Endothelial cell of umbilical vein (primary cell): Measurements from ENCODE around the gene MTFMT. TPM values are rescaled to one million over a fixed set of nuclear protein-coding genes. Genes with fewer than 3 reads are reported as not detected.

Experiments
- Bru-seq: library from RNA; stranded (reverse); fragments of 400-500 nt; gene quantifications from one replicate; lab custom pipeline; 2021; lab: Mats Ljungman, UMichigan
- BruChase-seq, 2 experiments: library from RNA; stranded (reverse); fragments of 400-500 nt; gene quantifications; one replicate each; lab custom pipeline; 2021; lab: Mats Ljungman, UMichigan
- BruUV-seq: library from RNA; stranded (reverse); fragments of 400-500 nt; replicated peaks from 2 replicates; lab custom pipeline; 2021; lab: Mats Ljungman, UMichigan
- CTCF ChIA-PET: fragments of 300-600, 350-600 bp; sonication (Branson Sonifier 250); formaldehyde crosslinking; loops from one replicate; lab custom pipeline; 2021; ENCODE audit warnings: antibody characterized with exemption, inconsistent platforms; lab: Charles Lee
- POLR2A ChIA-PET: fragments of 300-600, 350-600 bp; sonication (Branson Sonifier 250); formaldehyde crosslinking; loops from one replicate; lab custom pipeline; 2021; ENCODE audit warnings: antibody characterized with exemption, inconsistent platforms; lab: Charles Lee
- DNase-seq: peaks from one replicate; pipeline ENCODE4 v3.0.0-alpha.2; 2011; ENCODE audit warnings: low read depth, low spot score
- FAIRE-seq: peaks from 2 replicates; lab custom pipeline; 2011; peaks lifted over from hg19 to GRCh38; lab: Jason Lieb, UNC
- H2AFZ ChIP-seq: 2 replicates; pipeline ENCODE4 v1.6.0; 2012; ENCODE audit warnings: low read depth, low read length, control low read depth, inconsistent platforms
- H3K27ac ChIP-seq: 2 replicates; pipeline ENCODE4 v1.5.1; 2011; ENCODE audit warnings: low read depth, mild to moderate bottlenecking, control low read depth, low read length, moderate library complexity; ENCODE audit not compliant: insufficient read depth
- H3K27me3 ChIP-seq, 2 experiments: 2 replicates each; pipeline versions ENCODE4 v1.6.0 to v1.6.1; 2011; ENCODE audit warnings: low read length in 2 of 2, mixed read lengths in 1 of 2; ENCODE audit not compliant: control insufficient read depth in 2 of 2, insufficient read depth in 2 of 2
- H3K36me3 ChIP-seq, 2 experiments: 2 replicates in 1 of 2; 3 replicates in 1 of 2; pipeline ENCODE4 v1.5.1; 2011; ENCODE audit warnings: low read length in 2 of 2, mild to moderate bottlenecking in 1 of 2, moderate library complexity in 1 of 2; ENCODE audit not compliant: control insufficient read depth in 2 of 2, insufficient read depth in 2 of 2; ENCODE audit errors: extremely low read depth in 1 of 2
- H3K4me1 ChIP-seq: 3 replicates; pipeline ENCODE4 v1.5.1; 2011; ENCODE audit warnings: mild to moderate bottlenecking, low read length; ENCODE audit not compliant: control insufficient read depth, insufficient read depth; ENCODE audit errors: extremely low read depth
- H3K4me2 ChIP-seq: 2 replicates; pipeline ENCODE4 v1.6.1; 2011; ENCODE audit warnings: low read length, control low read depth, mixed read lengths; ENCODE audit not compliant: insufficient read depth
- H3K4me3 ChIP-seq, 3 experiments: fragments of 200-600 bp in 1 of 3; sonication (generic), shearing (Covaris generic) in 1 of 3; replicated peaks in 1 of 3; 2 replicates each; pipeline ENCODE4 v1.5.1; 2011 to 2016; ENCODE audit warnings: control low read depth in 3 of 3, low read length in 3 of 3, mild to moderate bottlenecking in 2 of 3, inconsistent platforms in 1 of 3, low read depth in 1 of 3, moderate library complexity in 1 of 3; ENCODE audit not compliant: insufficient read depth in 1 of 3
- H3K79me2 ChIP-seq: 2 replicates; pipeline ENCODE4 v1.6.0; 2012; ENCODE audit warnings: low read length, inconsistent platforms; ENCODE audit not compliant: control insufficient read depth, insufficient read depth
- H3K9ac ChIP-seq: replicated peaks from 2 replicates; pipeline ENCODE3; 2011; ENCODE audit warnings: low read length, control low read depth; ENCODE audit not compliant: insufficient read depth; ENCODE audit errors: extremely low read depth
- H3K9me1 ChIP-seq: replicated peaks from 3 replicates; pipeline ENCODE4 v1.6.0; 2011; ENCODE audit warnings: mild to moderate bottlenecking, low read length; ENCODE audit not compliant: control insufficient read depth, insufficient read depth; ENCODE audit errors: extremely low read depth
- H3K9me3 ChIP-seq: replicated peaks from 2 replicates; pipeline ENCODE4 v1.5.1; 2012; ENCODE audit warnings: low read length, inconsistent platforms; ENCODE audit not compliant: control insufficient read depth, insufficient read depth
- H4K20me1 ChIP-seq: replicated peaks from 2 replicates; pipeline ENCODE3; 2011; ENCODE audit warnings: mild to moderate bottlenecking, low read length; ENCODE audit not compliant: control insufficient read depth, insufficient read depth; ENCODE audit errors: extremely low read depth
- CTCF ChIP-seq, 2 donors: IDR thresholded peaks; 1 replicate in 1 of 2; 2 replicates in 1 of 2; pipeline ENCODE4 v1.5.1; 2011; ENCODE audit warnings: low read length in 2 of 2, mild to moderate bottlenecking in 2 of 2, moderate library complexity in 2 of 2, control low read depth in 1 of 2, inconsistent platforms in 1 of 2, low read depth in 1 of 2; ENCODE audit not compliant: insufficient read depth in 1 of 2; ENCODE audit errors: extremely low read depth in 1 of 2
- FOS ChIP-seq: IDR thresholded peaks from 2 replicates; pipeline ENCODE4 v1.6.1; 2011; ENCODE audit warnings: mild to moderate bottlenecking, low read length, moderate library complexity, borderline replicate concordance; ENCODE audit not compliant: insufficient read depth
- GATA2 ChIP-seq: IDR thresholded peaks from 2 replicates; pipeline ENCODE4 v1.7.0; 2011; ENCODE audit warnings: low read depth, mild to moderate bottlenecking, moderate library complexity, mixed read lengths, low read length; ENCODE audit not compliant: insufficient read length, insufficient read depth
- JUN ChIP-seq: IDR thresholded peaks from 2 replicates; pipeline ENCODE4 v1.6.1; 2011; ENCODE audit warnings: borderline replicate concordance, low read depth; ENCODE audit not compliant: insufficient read length, insufficient read depth
- MYC ChIP-seq: IDR thresholded peaks from one replicate; pipeline ENCODE4 v1.6.1; 2011; ENCODE audit warnings: mild to moderate bottlenecking, low read depth, low read length
- POLR2A ChIP-seq: IDR thresholded peaks from 2 replicates; pipeline ENCODE4 v1.6.1; 2012; ENCODE audit warnings: low read depth, mild to moderate bottlenecking, control low read depth, low read length
- POLR2AphosphoS5 ChIP-seq: IDR thresholded peaks from 2 replicates; pipeline ENCODE4 v1.6.1; 2012; ENCODE audit warnings: low read depth, mild to moderate bottlenecking, control low read depth, low read length, moderate library complexity; ENCODE audit not compliant: insufficient read depth
- dilution Hi-C: fragments of 300-500 bp; cut with MboI; formaldehyde crosslinking; loops from one replicate; pipeline ENCODE4 v1.15.0; 2019; ENCODE audit warnings: low sequenced_read_pairs; ENCODE audit not compliant: extremely low pct_ligation_motif_present
- intact Hi-C: fragments of 100-400 bp; cut with micrococcal nuclease; formaldehyde crosslinking; loops from one replicate; pipeline ENCODE4 v1.10.0; 2022
- long read RNA-seq: library from polyadenylated mRNA; stranded (forward); transcript quantifications from one replicate; pipeline ENCODE4 v2.0.0, GENCODE V29; 2021
- polyA minus RNA-seq, 3 experiments: library from RNA; depleted of rRNA, polyadenylated mRNA; stranded (reverse); fragments of >200 nt; gene quantifications; 1 replicate in 1 of 3; 2 replicates in 2 of 3; pipeline ENCODE4 v1.2.3, GENCODE V29; 2011
- polyA plus RNA-seq, 4 experiments: library from polyadenylated mRNA; depleted of rRNA in 3 of 4; stranded (reverse) in 3 of 4; unstranded in 1 of 4; fragments of >200 nt; gene quantifications; 2 replicates each; pipeline versions ENCODE4 v1.2.1 to v1.2.3, GENCODE V29; 2011 to 2012; ENCODE audit warnings: missing spikeins in 1 of 4
- total RNA-seq: library from RNA; stranded (reverse); gene quantifications from 2 replicates; pipeline ENCODE4 v1.2.3, GENCODE V29; 2021

Gene MTFMT
- total RNA-seq = 13.6 and 20.4 TPM in 2 replicates
- polyA plus RNA-seq = 5.3 and 7.5 TPM in 2 replicates
- polyA plus RNA-seq (2011; cell fraction: cytosol; rRNA removed) = 6.5 and 7.5 TPM in 2 replicates
- 4.2 and 5.6 TPM in 2 replicates for polyA plus RNA-seq (2011; cell fraction: nucleus; rRNA removed)
- polyA plus RNA-seq (2012) = 10.0 and 12.4 TPM in 2 replicates
- 5.0 and 5.6 TPM in 2 replicates for polyA minus RNA-seq
- polyA minus RNA-seq (2011; cell fraction: cytosol; rRNA and poly(A)+ RNA removed) = 14.2 TPM
- polyA minus RNA-seq (2011; cell fraction: nucleus; rRNA and poly(A)+ RNA removed) = 4.3 and 4.9 TPM in 2 replicates
- percentile 73 among the genes with signal in this experiment for Bru-seq, nascent RNA
- BruChase-seq, experiment 1, labeled RNA remaining after a 6-hour chase = percentile 63 among the genes with signal in this experiment
- percentile 70 among the genes with signal in this experiment for BruChase-seq, experiment 2, labeled RNA remaining after a 2-hour chase
- long read RNA-seq, transcript MTFMT-201 (9 exons, 2,734 nt) = major isoform, 34 of 54 reads
- long read RNA-seq, partial matches to known transcripts = 8 of 54 reads
- long read RNA-seq, other reads (novel, unspliced or antisense) = 8 of 54 reads

GRCh38 chr15:65028921-65029735 is at the start of gene MTFMT:
Gene MTFMT (minus strand): TSS chr15:65029639. CDS start chr15:65029613, 26 bp downstream.
- Histone ChIP-seq H3K4me3 (peak within 1 kb of the TSS; percentile 70 to 81 (median 73)), H3K9ac (peak within 1 kb of the TSS; percentile 79), H4K20me1 (no peaks in the 10 kb centered on the region), H3K4me1 (peaks cover 8% of the 10 kb centered on the region), H2AFZ (peak within 1 kb of the TSS; percentile 78), H3K36me3 (peaks cover 0 to 11% of the 10 kb centered on the region in 2 experiments), H3K9me3 (no peaks in the 10 kb centered on the region), H3K27me3 (no peaks in the 10 kb centered on the region), H3K9me1 (no peaks in the 10 kb centered on the region), H3K27ac (peak within 1 kb of the TSS; percentile 16), H3K4me2 (peak within 1 kb of the TSS; percentile 94), H3K79me2 (peaks cover 12% of the 10 kb centered on the region)
- dilution Hi-C loops (no loop called here), intact Hi-C loops (loop anchor here (2.0 kb wide), 1 partner anchor 38 kb away; no protein-coding TSS in a partner anchor)
- FAIRE-seq (no peak), DNase-seq (peak; percentile 80)
- ChIA-PET CTCF (no interaction called here), POLR2A (no interaction called here)
- no TSS peak for BruUV-seq
- TF ChIP-seq JUN (no peak), CTCF (IDR thresholded peaks at IDR 0.05; ENCODE audit: extremely low read depth in 1 of 2, insufficient read depth in 1 of 2, low read depth in 1 of 2, low read length in 2 of 2) (no peak), FOS (no peak), POLR2AphosphoS5 (peak; percentile 89), GATA2 (no peak), POLR2A (peak; percentile 96), MYC (no peak)
